DND-41 (cell line): ENCODE measurements around the gene GIPC2.

Experiments used
- ATAC-seq: fragments of 200-7000 bp; cut with Tn5 transposase; 3 replicates; pipeline ENCODE4 v1.9.1; 2021; ENCODE audit warnings: low read depth; ENCODE audit not compliant: insufficient read depth
- DNase-seq: peaks from one replicate; pipeline ENCODE4 v3.0.0-alpha.2; 2020
- H2AFZ ChIP-seq: 2 replicates; pipeline ENCODE4 v1.6.0; 2012; ENCODE audit warnings: low read depth, low read length
- H3K27ac ChIP-seq: 2 replicates; pipeline ENCODE4 v1.5.1; 2012; ENCODE audit warnings: low read length, inconsistent platforms
- H3K27me3 ChIP-seq: fragments of 200-600 bp; sonication (generic); 2 replicates; pipeline ENCODE4 v1.6.0; 2012; ENCODE audit warnings: low read length, mild to moderate bottlenecking, inconsistent platforms; ENCODE audit not compliant: insufficient read depth, poor library complexity
- H3K36me3 ChIP-seq: 2 replicates; pipeline ENCODE4 v1.5.1; 2012; ENCODE audit warnings: low read length, inconsistent platforms; ENCODE audit not compliant: insufficient read depth
- H3K4me1 ChIP-seq: 2 replicates; pipeline ENCODE4 v1.5.1; 2012; ENCODE audit warnings: mild to moderate bottlenecking, low read length; ENCODE audit not compliant: insufficient read depth
- H3K4me2 ChIP-seq: 2 replicates; pipeline ENCODE4 v1.6.0; 2012; ENCODE audit warnings: mild to moderate bottlenecking, moderate library complexity, low read length, inconsistent platforms; ENCODE audit not compliant: insufficient read depth
- H3K4me3 ChIP-seq, 2 experiments: fragments of 200-600 bp in 1 of 2; shearing (Covaris generic) in 1 of 2; 2 replicates each; pipeline ENCODE4 v1.5.1; 2012 to 2016; ENCODE audit warnings: inconsistent platforms in 2 of 2, low read length in 2 of 2, mild to moderate bottlenecking in 2 of 2, low read depth in 1 of 2, moderate library complexity in 1 of 2
- H3K79me2 ChIP-seq: 2 replicates; pipeline ENCODE4 v1.6.0; 2012; ENCODE audit warnings: low read length, inconsistent platforms; ENCODE audit not compliant: insufficient read depth
- H3K9ac ChIP-seq: 2 replicates; pipeline ENCODE4 v1.6.0; 2012; ENCODE audit warnings: low read depth, mild to moderate bottlenecking, inconsistent platforms, low read length, moderate library complexity
- H3K9me3 ChIP-seq: 2 replicates; pipeline ENCODE4 v1.5.1; 2012; ENCODE audit warnings: low read length, moderate library complexity, mild to moderate bottlenecking, inconsistent platforms; ENCODE audit not compliant: insufficient read depth, severe bottlenecking
- H4K20me1 ChIP-seq: 2 replicates; pipeline ENCODE4 v1.6.0; 2012; ENCODE audit warnings: low read length; ENCODE audit not compliant: insufficient read depth
- CTCF ChIP-seq: IDR thresholded peaks from 2 replicates; pipeline ENCODE4 v1.5.1; 2012; ENCODE audit warnings: borderline replicate concordance, low read length, moderate library complexity, mild to moderate bottlenecking; ENCODE audit not compliant: poor library complexity, severe bottlenecking; ENCODE audit errors: extremely low read depth
- EZH2 ChIP-seq: IDR thresholded peaks from 3 replicates; pipeline ENCODE4 v1.6.1; 2012; ENCODE audit warnings: borderline replicate concordance, low read depth, mild to moderate bottlenecking, moderate library complexity, low read length, inconsistent platforms; ENCODE audit not compliant: severe bottlenecking

The GIPC2 gene

GRCh38 chr1:78005755-78006154 is 40.0 kb upstream of the GIPC2 start:
- Histone ChIP-seq H2AFZ (peak overlapping the region; percentile 63), H3K27me3 (no peaks in the 10 kb centered on the region), H3K4me3 (peak overlapping the region; percentile 58 to 60), H3K4me2 (peak overlapping the region; percentile 81), H3K9ac (peak overlapping the region; percentile 65), H3K4me1 (peaks cover 53% of the 10 kb centered on the region), H3K9me3 (no peaks in the 10 kb centered on the region), H3K27ac (peak overlapping the region; percentile 92), H3K36me3 (no peaks in the 10 kb centered on the region), H3K79me2 (peaks cover 28% of the 10 kb centered on the region), H4K20me1 (no peaks in the 10 kb centered on the region)
- TF ChIP-seq EZH2 = no peak
- TF ChIP-seq CTCF = no peak
- ATAC-seq (no peak), DNase-seq (no peak)

- H2AFZ ChIP-seq = peak overlapping the region; percentile 63; the same call in 1 of the 2 replicates
- peaks cover 53% of the 10 kb centered on the region for H3K4me1 ChIP-seq
- H3K4me3 ChIP-seq = peak overlapping the region; percentile 58 to 60; a peak in 2 of 4 replicates
- no peak for ATAC-seq
- no peak for DNase-seq
- H3K36me3 ChIP-seq = no peaks in the 10 kb centered on the region
- peaks cover 28% of the 10 kb centered on the region for H3K79me2 ChIP-seq
- no peaks in the 10 kb centered on the region for H3K27me3 ChIP-seq
- H4K20me1 ChIP-seq = no peaks in the 10 kb centered on the region
- no peaks in the 10 kb centered on the region for H3K9me3 ChIP-seq
- no peak for TF ChIP-seq CTCF
- TF ChIP-seq EZH2 = no peak
- H3K9ac ChIP-seq = peak overlapping the region; percentile 65
- H3K27ac ChIP-seq = peak overlapping the region; percentile 22; the same call in 1 of the 2 replicates
- H3K4me2 ChIP-seq = peak overlapping the region; percentile 81
Observed at GRCh38 chr1:78006521-78006920, 39.2 kb upstream of the GIPC2 start.

GRCh38 chr1:78007677-78008341 is 38.0 kb upstream of the GIPC2 start:
- no peak overlapping the region for H3K4me3 ChIP-seq
- peak overlapping the region; percentile 81 for H3K4me2 ChIP-seq
- H3K4me1 ChIP-seq = peaks cover 47% of the 10 kb centered on the region
- H3K79me2 ChIP-seq = peaks cover 28% of the 10 kb centered on the region
- no peak for TF ChIP-seq CTCF
- TF ChIP-seq EZH2 = no peak
- no peaks in the 10 kb centered on the region for H3K9me3 ChIP-seq
- H4K20me1 ChIP-seq = no peaks in the 10 kb centered on the region
- no peaks in the 10 kb centered on the region for H3K27me3 ChIP-seq
- H3K9ac ChIP-seq = no peak overlapping the region
- no peak overlapping the region for H3K27ac ChIP-seq
- ATAC-seq = no peak
- DNase-seq = no peak
- H3K36me3 ChIP-seq = no peaks in the 10 kb centered on the region
- no peak overlapping the region for H2AFZ ChIP-seq

- TF ChIP-seq CTCF (no peak), EZH2 (no peak)
- no peak for ATAC-seq
Observed at GRCh38 chr1:78009276-78009675, 36.5 kb upstream of the GIPC2 start.

More at GRCh38 chr1:78009276-78009675, 36.5 kb upstream of the GIPC2 start:
- Histone ChIP-seq H4K20me1 (no peaks in the 10 kb centered on the region), H3K79me2 (peaks cover 30% of the 10 kb centered on the region), H2AFZ (no peak overlapping the region), H3K27ac (no peak overlapping the region), H3K27me3 (no peaks in the 10 kb centered on the region), H3K4me3 (no peak overlapping the region), H3K9ac (no peak overlapping the region), H3K4me1 (peaks cover 35% of the 10 kb centered on the region), H3K4me2 (peak overlapping the region; percentile 20), H3K9me3 (no peaks in the 10 kb centered on the region), H3K36me3 (no peaks in the 10 kb centered on the region)
- no peak for DNase-seq
